ENCODE measurements around the gene HERC2.

HERC2 gene

GRCh38 chr15:28116521-28117431, 205.2 kb downstream of the HERC2 start:
- no peaks in the 10 kb centered on the region for H3K4me1 ChIP-seq (ENCODE audit: insufficient read depth, low read length)
- no peak overlapping the region for H3K4me3 ChIP-seq (ENCODE audit: low read depth in 1 of 2, low read length in 2 of 2)
- H4K20me1 ChIP-seq (ENCODE audit: insufficient read depth, low read length), result no peaks in the 10 kb centered on the region; the same call in 1 of the 2 replicates
- no peak for TF ChIP-seq CTCF (IDR thresholded peaks at IDR 0.05; ENCODE audit: borderline replicate concordance, extremely low read depth, low read length, poor library complexity, severe bottlenecking)
- no peak for TF ChIP-seq EZH2 (IDR thresholded peaks at IDR 0.05; ENCODE audit: borderline replicate concordance, low read depth, low read length, severe bottlenecking)
- H3K79me2 ChIP-seq (ENCODE audit: insufficient read depth, low read length), result no peaks in the 10 kb centered on the region
- DNase-seq, result no peak
- no peaks in the 10 kb centered on the region for H3K9me3 ChIP-seq (ENCODE audit: insufficient read depth, low read length, severe bottlenecking)
- no peaks in the 10 kb centered on the region for H3K27me3 ChIP-seq (ENCODE audit: insufficient read depth, low read length, poor library complexity)
- no peak overlapping the region for H3K4me2 ChIP-seq (ENCODE audit: insufficient read depth, low read length)
- H3K36me3 ChIP-seq (ENCODE audit: insufficient read depth, low read length), result peaks cover 91% of the 10 kb centered on the region
- no peak overlapping the region for H3K27ac ChIP-seq (ENCODE audit: low read length)
- H3K9ac ChIP-seq (ENCODE audit: low read depth, low read length), result no peak overlapping the region
- H2AFZ ChIP-seq (ENCODE audit: low read depth, low read length), result no peak overlapping the region
- no peak for ATAC-seq (ENCODE audit: insufficient read depth, low read depth)

GRCh38 chr15:28115871-28116270, 206.1 kb downstream of the HERC2 start:
- Histone ChIP-seq H3K36me3 (ENCODE audit: insufficient read depth, low read length) (peaks cover 89% of the 10 kb centered on the region), H3K9me3 (ENCODE audit: insufficient read depth, low read length, severe bottlenecking) (no peaks in the 10 kb centered on the region), H3K27ac (ENCODE audit: low read length) (no peak overlapping the region), H2AFZ (ENCODE audit: low read depth, low read length) (no peak overlapping the region), H3K4me1 (ENCODE audit: insufficient read depth, low read length) (no peaks in the 10 kb centered on the region), H3K27me3 (ENCODE audit: insufficient read depth, low read length, poor library complexity) (no peaks in the 10 kb centered on the region), H3K79me2 (ENCODE audit: insufficient read depth, low read length) (no peaks in the 10 kb centered on the region), H4K20me1 (ENCODE audit: insufficient read depth, low read length) (no peaks in the 10 kb centered on the region; the same call in 1 of the 2 replicates), H3K9ac (ENCODE audit: low read depth, low read length) (no peak overlapping the region), H3K4me2 (ENCODE audit: insufficient read depth, low read length) (no peak overlapping the region), H3K4me3 (ENCODE audit: low read depth in 1 of 2, low read length in 2 of 2) (no peak overlapping the region)
- DNase-seq, result no peak
- ATAC-seq (ENCODE audit: insufficient read depth, low read depth), result no peak
- TF ChIP-seq EZH2 (IDR thresholded peaks at IDR 0.05; ENCODE audit: borderline replicate concordance, low read depth, low read length, severe bottlenecking) (no peak), CTCF (IDR thresholded peaks at IDR 0.05; ENCODE audit: borderline replicate concordance, extremely low read depth, low read length, poor library complexity, severe bottlenecking) (no peak)

GRCh38 chr15:28114721-28115622, 207.0 kb downstream of the HERC2 start:
- Histone ChIP-seq H3K4me1 (ENCODE audit: insufficient read depth, low read length) (no peaks in the 10 kb centered on the region), H3K4me3 (ENCODE audit: low read depth in 1 of 2, low read length in 2 of 2) (no peak overlapping the region), H3K36me3 (ENCODE audit: insufficient read depth, low read length) (peaks cover 80% of the 10 kb centered on the region), H2AFZ (ENCODE audit: low read depth, low read length) (no peak overlapping the region), H3K27me3 (ENCODE audit: insufficient read depth, low read length, poor library complexity) (no peaks in the 10 kb centered on the region), H3K4me2 (ENCODE audit: insufficient read depth, low read length) (no peak overlapping the region), H4K20me1 (ENCODE audit: insufficient read depth, low read length) (no peaks in the 10 kb centered on the region; the same call in 1 of the 2 replicates), H3K9me3 (ENCODE audit: insufficient read depth, low read length, severe bottlenecking) (no peaks in the 10 kb centered on the region), H3K9ac (ENCODE audit: low read depth, low read length) (no peak overlapping the region), H3K27ac (ENCODE audit: low read length) (no peak overlapping the region), H3K79me2 (ENCODE audit: insufficient read depth, low read length) (no peaks in the 10 kb centered on the region)
- ATAC-seq (ENCODE audit: insufficient read depth, low read depth) (no peak), DNase-seq (no peak)
- TF ChIP-seq EZH2 (IDR thresholded peaks at IDR 0.05; ENCODE audit: borderline replicate concordance, low read depth, low read length, severe bottlenecking) (no peak), CTCF (IDR thresholded peaks at IDR 0.05; ENCODE audit: borderline replicate concordance, extremely low read depth, low read length, poor library complexity, severe bottlenecking) (no peak)

Measured in DND-41 (cell line).